ENCODE measurements around the gene C15orf40.

DNA sequence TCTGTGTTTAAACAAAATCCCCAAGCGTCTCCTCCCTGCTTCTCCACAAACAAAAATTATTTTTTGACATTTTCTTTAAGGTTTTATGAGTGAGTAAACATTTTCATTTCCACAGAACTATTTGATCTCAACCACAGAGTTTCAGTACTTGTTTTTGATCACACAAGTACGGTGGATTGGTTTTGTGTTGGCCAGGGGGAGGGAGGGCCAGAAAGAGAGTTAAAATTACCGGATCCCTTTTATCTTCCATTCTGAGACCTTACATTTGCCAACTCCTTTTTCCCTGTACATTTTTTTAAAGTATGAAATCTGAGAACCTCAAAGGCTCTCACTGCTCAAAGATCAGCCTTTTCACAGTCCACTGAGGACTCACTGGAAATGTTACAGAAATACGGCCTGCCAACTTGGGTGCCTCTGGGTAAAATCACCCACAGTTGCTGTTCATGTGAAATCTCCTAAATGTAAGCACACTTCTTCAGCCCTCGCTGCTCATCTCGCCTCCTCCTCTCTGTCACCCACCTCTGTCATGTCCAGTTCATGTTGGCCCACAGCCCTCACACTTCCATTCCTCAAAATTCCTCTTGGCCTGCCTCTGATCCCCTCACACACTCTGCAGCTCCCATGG is 60.6 kb downstream of the C15orf40 start:
- TF ChIP-seq, protein P1, sequence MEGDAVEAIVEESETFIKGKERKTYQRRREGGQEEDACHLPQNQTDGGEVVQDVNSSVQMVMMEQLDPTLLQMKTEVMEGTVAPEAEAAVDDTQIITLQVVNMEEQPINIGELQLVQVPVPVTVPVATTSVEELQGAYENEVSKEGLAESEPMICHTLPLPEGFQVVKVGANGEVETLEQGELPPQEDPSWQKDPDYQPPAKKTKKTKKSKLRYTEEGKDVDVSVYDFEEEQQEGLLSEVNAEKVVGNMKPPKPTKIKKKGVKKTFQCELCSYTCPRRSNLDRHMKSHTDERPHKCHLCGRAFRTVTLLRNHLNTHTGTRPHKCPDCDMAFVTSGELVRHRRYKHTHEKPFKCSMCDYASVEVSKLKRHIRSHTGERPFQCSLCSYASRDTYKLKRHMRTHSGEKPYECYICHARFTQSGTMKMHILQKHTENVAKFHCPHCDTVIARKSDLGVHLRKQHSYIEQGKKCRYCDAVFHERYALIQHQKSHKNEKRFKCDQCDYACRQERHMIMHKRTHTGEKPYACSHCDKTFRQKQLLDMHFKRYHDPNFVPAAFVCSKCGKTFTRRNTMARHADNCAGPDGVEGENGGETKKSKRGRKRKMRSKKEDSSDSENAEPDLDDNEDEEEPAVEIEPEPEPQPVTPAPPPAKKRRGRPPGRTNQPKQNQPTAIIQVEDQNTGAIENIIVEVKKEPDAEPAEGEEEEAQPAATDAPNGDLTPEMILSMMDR (IDR thresholded peaks at IDR 0.05): no peak
- no peak for TF ChIP-seq ZFX (IDR thresholded peaks at IDR 0.05; ENCODE audit: borderline replicate concordance)
